ENCODE results near the gene PRPH2.
A peak's percentile ranks its signal among the peaks of the same experiment; 100 is the strongest.

PRPH2 gene, protein sequence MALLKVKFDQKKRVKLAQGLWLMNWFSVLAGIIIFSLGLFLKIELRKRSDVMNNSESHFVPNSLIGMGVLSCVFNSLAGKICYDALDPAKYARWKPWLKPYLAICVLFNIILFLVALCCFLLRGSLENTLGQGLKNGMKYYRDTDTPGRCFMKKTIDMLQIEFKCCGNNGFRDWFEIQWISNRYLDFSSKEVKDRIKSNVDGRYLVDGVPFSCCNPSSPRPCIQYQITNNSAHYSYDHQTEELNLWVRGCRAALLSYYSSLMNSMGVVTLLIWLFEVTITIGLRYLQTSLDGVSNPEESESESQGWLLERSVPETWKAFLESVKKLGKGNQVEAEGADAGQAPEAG

DNA sequence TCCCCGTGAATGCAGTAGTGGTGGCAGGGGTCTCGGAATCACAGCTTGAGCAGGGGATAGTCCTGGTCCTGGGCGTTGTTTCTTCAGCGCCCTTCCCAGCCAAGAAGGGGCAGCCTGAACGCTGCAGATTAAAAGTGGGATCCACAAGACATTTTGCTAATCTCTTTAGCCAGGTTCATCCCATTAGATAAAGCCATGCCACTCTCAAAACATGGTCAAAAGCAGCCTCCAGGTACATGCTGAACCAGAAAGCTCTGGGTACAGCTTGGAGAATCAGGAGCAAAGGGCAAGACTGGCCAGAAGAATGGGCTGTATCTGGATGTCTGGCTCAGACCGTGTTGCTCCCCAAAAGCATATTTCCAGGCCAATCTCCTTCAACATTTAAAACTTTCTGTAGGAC, at the start of gene PRPH2:
PRPH2 (minus strand) TSS at position 101 of the 400 bp plus-strand sequence. CDS start 263 bp downstream, outside the sequence.
- DNase-seq (ENCODE audit: insufficient read length, low spot score) = no peak
- no peak for FAIRE-seq

DNA sequence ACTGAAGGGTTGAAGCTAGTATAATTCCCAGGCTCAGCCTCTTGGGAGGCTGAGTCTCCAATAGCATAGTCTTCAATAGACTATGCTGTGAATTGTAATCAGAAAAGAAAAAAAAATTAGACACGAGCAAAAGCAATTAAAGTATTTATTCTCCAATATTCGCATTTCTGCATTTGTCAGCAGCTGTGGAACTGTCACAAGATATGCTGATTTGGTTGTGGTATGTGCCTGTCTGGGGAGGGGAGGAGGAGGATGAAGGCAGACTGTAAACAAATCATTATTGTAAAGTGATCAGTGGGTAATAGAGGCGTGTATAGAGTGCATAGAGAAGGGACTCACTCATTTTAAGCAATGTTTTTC, 49.3 kb upstream of the PRPH2 start:
- DNase-seq (ENCODE audit: insufficient read length, low spot score) = no peak

DNA sequence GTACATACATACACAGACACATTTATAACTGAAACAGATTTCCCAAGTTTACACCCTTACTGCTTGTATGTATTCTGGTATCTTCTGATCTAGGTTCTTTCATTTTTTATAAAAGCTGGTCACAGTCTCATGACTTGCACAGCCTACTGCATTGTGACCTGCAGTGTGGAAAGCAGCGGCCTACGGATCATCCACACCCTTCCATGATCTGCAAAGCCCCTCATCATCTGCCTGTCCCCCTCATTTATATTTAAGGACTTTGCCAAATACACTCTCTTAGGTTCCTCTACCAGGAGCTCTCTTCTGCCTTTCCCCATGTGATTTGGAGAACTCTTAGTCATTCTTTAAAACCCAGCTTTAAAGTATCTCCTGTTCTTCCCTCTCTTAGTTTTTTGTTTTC, 47.4 kb upstream of the PRPH2 start:
- DNase-seq (ENCODE audit: insufficient read length, low spot score) (no peak), FAIRE-seq (no peak)

More for the DNA sequence above, 49.3 kb upstream of the PRPH2 start:
- no peak for FAIRE-seq

DNA sequence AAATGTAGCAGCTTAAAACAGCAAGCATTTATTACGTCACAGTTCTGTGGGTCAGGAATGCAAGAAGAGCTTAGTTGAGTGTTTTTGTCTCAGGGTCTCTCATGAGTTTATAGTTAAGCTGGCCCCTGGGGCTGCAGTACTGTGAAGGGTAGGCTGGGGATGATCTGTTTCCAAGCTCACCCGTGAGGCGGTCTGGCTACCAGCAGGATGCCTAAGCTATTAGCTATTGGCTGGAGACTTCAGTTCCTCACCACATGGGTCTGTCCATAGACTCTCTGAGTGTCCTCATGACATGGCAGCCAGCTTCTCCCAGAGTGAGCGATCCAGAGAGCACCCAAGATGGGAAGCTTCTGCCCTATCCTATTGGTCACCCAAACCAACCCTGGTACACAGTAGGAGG, 46.7 kb upstream of the PRPH2 start:
- DNase-seq (ENCODE audit: insufficient read length, low spot score) (no peak), FAIRE-seq (no peak)

DNA sequence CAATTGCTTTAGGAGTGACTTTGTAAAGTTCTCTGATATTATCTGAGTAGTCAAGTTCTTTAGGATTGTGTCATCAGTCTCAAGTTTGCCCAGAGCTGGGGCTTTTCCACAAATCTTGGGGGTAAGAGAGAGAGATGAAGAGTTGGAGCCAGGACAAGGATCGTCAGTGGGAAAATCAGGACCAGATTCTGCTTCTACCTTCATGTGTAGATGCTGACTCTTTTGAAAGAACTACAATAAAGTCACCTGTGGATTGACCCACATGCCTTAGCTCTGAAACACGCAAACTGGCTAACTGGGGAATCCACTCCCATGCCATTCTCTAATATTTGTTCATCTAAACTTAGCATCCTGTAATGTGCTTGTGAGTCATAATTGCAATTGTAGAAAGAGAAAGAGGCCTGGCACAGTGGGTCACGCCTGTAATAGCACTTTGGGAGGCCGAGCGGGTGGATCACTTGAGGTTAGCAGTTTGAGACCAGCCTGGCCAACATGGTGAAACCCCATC, 43.8 kb upstream of the PRPH2 start:
- DNase-seq (ENCODE audit: insufficient read length, low spot score) = peak; percentile 23

DNA sequence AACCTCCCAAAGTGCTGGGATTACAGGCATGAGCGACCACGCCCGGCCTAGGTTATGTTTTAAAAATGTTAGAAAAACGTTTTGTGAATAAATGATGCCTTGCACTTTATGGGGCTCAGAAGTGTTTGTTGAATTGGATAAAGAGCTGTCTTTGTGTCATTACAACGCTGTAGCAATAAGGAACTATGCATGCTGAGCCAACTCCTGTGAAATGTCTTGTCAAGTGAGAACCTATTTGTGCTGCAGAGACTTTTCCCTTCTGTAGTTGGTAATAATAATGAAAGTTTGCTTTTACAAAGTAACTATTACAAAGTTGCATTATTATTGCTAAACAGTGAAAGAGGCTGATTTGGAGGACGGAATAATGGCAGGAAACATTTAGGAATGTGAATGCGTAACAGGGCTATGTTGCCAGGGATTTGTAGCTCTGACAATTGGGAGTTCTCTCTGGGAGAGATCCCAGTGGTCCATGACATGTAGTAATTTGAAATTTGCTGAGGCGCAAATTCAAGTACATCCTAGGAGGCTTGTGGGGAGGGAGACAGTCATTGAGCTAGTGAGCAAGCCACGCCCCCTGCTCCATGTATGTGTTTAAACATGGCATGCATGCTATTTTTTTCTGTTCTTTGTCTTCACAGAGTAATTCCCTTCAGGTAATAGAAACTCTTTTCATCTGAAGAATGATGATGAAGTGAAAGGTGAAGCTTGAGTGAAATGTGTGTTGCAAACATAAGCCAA, 42.7 kb upstream of the PRPH2 start:
- DNase-seq (ENCODE audit: insufficient read length, low spot score) (no peak), FAIRE-seq (no peak)

More for the DNA sequence above, 43.8 kb upstream of the PRPH2 start:
- peak; percentile 38 for FAIRE-seq

DNA sequence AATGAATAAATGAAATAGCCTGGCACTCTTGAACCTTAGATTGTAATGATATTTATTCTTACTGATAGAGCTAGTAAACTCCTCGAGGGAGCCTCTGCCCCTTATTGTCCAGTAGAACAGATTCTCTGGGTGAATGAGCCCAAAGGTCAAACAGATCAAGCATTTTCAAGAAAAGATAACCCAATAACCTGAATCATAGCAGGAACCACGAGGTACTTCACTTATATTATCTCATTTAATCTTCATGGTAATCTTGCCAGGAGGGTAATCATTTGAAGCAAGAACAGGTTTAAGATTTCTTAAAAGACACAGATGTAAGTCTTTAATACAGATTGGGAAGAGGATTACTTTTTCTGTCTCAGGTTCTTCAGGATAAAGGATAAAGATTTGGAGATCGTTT, 40.6 kb upstream of the PRPH2 start:
- DNase-seq (ENCODE audit: insufficient read length, low spot score) = no peak
- FAIRE-seq = no peak

DNA sequence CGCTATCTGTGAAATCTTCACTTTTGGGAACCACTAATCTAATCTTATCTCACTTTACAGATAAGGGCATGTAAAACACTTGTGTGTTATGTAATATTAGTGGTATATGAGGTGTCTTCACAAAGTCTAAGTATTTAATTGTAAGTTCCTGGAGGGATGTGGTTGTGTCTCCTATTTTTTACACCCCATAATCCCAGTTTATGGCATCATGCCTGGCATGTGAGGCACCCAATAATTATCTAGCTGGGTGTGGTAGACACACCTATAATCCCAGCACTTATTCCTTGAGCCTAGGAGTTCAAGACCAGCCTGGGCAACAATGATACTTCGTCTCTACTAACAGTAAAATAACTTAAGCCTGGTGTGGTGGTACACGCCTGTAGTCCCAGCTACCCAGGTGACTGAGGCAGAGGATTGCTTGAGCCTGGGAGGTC, 40.0 kb upstream of the PRPH2 start:
- DNase-seq (ENCODE audit: insufficient read length, low spot score) = no peak
- no peak for FAIRE-seq

DNA sequence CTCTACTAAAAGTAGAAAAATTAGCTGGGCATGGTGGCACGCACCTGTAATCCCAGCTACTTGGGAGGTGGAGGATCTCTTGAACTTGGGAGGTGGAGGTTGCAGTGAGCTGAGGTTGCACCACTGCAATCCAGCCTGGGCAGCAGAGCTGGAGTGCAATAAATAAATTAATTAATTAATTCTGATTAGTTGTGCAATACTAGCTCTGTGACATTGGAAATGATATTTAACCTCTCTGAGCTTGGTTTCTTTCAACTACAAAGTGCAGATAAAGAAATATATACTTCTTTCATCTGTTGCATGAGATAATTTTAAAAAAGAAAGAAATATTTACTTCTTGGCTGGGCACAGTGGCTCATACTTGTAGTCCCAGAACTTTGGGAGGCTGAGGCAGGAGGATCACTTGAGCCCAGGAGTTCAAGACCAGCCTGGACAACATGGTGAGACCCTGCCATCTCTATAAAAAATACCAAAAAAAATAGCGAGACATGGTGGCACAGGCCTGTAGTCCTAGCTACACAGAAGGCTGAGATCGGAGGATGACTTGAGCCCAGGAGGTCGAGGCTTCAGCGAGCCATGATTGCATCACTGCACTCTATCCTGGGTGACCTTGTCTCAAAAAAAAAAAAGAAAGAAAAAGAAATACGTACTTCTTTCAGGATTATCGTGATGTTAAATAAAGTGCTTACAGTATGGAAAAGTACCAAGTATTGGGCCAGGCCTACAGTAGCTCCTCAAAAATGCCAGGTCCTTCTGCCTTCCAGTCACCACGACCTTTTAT, 39.1 kb upstream of the PRPH2 start:
- FAIRE-seq = no peak

DNA sequence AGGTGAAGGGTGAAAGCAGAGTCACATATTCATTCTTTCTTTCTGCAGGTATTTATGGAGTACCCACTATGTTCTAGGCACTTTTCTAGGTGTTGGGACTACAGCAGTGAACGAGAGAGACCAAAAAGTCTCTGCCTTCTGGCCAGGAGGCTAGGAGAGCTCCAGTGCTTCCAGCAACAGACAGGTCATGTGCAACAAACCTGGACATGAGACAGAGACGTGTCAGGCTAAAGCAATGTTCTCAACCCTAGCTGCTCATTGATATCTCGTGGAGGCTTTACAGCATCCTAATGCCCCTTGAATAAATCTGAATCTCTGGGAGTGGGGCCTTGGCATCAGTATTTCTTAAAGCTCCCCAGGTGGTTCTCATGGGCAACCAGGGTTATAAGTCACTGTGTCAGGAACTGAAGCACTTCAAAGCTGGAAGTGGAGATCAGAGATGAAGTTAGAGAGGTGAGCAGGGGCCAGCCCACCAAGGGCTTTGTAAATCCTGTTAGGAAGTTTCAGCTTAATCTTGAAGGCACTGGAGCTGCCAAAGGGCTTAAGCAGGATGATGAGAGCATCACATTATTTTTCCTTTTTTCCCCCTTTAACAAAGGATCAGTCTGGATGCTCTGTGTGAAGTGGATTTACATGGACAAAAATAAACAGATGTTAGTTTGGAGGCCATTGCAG, 36.5 kb upstream of the PRPH2 start:
- FAIRE-seq (no peak), DNase-seq (ENCODE audit: insufficient read length, low spot score) (no peak)

More for the DNA sequence above, 39.1 kb upstream of the PRPH2 start:
- no peak for DNase-seq (ENCODE audit: insufficient read length, low spot score)

DNA sequence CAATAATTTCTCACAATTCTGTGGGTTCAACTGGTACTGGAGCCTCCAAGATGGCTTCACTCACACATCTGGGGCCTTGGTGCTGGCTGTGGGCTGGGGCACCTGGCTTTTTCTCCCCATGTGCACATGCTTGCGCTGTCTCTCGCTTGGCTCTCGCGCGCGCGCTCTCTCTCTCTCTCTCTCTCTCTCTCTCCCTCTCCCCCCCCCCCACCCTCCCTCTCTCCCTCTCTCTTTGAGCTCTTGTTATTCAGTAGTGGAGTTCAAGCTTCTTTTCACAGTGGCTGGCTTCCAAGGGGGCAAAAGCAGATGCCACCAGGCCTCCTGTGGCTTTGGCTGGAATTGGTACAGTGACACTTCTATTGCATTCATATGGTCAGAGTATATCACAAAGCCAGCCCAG, 34.3 kb upstream of the PRPH2 start:
- no peak for FAIRE-seq
- DNase-seq (ENCODE audit: insufficient read length, low spot score) = no peak

DNA sequence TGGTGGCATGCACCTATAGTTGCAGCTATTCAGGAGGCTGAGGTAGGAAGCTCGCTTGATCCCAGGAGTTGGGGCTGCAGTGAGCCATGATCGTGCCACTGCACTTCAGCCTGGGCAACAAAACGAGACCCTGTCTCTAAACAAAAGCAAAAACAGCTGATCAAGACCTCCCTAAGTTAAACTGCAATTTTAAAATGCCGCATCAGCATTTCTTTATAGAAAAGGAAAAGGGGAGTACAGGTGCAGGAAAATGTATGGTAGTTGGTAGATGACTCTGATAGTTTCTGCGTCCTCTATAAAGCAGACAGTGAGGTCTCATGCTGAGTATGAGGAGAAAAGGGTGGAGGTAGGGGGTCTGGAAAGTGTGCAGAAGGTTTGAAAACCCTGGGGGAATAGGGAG, 32.4 kb upstream of the PRPH2 start:
- no peak for DNase-seq (ENCODE audit: insufficient read length, low spot score)
- FAIRE-seq = no peak

DNA sequence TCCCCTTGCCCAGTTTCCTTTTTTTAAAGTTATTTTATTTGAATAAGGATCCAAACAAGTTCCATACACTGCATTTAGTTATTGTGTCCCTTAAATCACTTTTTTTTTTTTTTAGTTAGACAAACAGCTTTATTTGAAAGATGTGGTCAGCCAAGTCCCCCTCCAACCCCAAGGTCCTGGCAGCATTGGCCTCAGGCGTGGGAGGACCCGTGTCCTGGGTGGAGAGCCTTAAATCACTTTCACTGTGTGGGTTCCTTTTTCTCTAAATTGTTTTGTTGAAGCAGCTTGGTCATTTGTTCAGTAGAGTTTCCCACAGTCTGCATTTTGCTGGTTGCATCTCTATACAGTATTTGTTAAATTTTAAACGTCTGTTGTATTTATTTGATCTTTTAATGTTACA, 28.7 kb upstream of the PRPH2 start:
- FAIRE-seq (no peak), DNase-seq (ENCODE audit: insufficient read length, low spot score) (no peak)

DNA sequence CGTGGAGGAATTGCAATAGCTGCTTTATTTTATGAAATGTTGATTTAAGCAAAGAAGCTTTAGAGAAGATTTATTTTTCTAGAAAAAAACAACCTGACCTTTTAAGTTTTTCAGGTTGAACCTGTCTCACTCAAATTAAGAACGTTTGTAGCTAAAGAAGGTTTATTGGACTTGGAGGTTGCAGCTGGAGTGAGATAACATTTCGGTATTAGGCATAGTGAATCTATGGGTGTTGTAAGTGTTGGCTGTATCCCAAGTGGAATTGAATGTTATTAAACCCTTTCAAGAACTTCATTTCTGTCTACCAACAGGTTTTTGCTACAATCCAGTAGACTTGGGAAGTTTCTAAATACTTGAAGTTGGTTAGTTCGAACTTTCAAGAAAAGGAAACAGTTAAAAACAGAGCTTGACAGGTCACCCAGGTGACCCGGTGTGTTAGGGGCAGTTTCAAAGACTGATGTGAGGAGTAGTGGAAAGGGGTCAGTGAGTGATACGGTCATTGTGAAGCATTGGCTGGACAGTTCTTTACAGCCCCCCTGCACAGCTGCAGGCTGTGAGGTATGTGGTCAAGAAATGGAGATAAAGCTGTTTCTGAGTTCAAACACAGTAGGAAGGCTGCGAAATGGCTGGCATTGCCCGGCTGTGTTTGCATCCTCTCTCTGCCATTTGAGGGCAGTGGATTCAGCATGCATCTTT, 26.0 kb upstream of the PRPH2 start:
- FAIRE-seq = no peak
- no peak for DNase-seq (ENCODE audit: insufficient read length, low spot score)

DNA sequence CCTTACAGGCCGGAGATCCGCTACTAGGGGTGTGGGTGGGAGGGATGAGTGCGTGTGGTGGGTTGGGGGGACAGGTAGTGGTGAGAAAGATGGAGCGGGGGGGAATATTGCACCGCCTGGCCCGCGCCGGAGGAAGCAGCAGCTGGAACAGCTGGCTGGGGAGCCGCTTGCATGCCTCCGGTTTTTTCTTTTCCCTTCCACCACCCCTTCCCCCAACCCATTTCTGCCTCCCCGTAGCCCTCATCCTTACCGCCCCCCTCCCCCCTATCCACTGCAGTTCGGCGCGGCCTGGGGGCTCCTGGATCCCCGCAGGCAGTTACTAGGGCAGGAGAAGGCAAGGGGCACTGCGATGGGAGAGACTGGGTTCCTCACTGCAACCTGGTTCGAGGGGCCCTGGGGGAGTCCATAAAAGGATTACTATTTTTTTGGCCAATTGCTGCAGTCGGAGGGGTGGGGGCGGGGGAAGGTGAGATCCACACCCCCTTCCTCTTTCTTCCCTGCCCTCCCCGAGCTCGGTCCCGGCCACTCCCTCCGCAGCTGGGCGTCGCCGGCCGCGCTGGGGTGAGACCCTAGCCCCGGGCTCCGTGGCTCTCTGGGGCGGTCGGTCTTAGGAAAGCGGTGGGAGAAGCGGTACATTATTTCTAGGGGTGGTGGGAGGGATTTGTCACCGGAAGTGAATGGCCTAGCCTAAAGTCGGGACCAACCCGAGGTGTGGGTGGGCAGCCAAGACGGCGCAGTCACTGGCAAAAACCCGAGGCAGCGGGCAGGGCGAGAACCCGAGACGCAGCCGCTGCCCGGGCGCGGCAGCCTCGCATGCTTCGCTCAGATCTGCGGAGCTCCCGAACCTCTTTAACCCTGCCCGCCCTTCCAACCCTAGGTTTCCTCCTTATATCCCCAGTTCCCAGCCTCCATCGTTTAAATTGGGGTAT, 24.3 kb upstream of the PRPH2 start:
- FAIRE-seq (peak; percentile 88), DNase-seq (ENCODE audit: insufficient read length, low spot score) (peak; percentile 92)

DNA sequence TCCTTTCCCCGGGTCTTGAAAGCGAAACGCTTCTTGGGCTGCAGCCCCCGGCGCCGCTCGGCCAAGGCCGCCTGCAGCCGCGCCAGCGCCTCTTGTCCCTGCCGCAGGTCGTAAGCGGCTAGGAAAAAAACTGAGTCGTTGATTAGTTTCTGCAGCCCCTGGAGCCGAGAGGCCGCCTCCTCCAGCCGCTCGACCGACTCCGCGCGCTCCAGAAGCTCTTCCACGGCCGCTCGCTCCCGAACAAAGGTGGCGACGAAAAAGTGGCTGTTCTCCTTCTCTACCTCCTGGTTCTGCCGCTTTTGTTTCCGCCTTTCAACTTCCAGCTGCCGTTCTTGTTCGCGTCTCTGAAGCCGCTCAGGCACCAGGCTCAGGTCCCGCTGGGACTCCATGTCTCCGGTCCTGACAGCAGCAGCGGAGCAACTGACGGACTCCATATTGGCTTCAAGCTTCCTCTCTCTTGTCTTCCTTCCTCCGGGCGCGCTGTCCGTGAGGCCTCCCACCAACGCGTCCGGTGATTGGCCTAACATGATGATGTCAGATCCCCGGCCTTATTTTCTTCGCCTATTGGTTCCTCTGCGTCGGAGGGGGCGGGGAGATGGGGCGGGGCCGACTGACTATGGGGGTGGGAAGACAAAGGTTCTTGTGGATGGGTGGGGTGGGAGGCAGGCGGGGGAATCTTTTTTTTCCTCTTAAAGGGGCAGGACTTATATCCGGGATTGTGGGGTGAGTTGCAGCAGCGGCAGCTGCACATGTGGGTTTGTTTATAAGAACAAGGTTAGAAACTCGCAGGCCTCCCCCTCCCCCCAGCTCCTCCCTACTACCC, 23.5 kb upstream of the PRPH2 start, which contains the start of gene TBCC:
TBCC (minus strand) TSS at position 464 of the 823 bp plus-strand sequence; CDS start at position 434, 30 bp downstream.
- DNase-seq (ENCODE audit: insufficient read length, low spot score) (peak; percentile 99), FAIRE-seq (peak; percentile 42)

DNA sequence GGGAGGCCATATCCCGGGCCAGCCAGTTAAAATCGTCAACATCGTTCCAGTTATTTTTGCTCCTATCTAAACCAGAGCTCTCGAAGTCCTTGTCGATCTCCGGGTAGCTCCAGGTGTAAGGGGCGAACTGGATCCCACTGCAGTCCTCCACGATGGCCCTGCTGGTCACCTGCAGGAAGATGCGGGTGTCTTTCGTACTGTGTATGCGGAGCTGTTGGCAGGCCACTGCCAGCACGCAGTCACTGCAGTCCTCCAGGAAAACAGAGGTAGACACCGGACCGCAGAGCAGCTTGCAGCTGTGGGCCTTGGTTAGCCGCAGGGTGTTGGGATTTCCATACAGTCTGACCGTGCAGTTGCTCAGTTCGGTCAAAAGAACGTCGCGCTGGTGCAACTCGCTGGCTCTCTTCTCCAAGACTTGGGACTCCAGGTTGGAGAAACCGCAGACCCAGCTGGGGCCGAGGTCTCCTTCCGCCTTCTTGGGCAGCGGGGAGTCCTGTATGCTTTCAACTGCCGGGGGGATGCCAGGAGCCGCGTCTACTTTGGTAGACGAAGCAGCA, 22.8 kb upstream of the PRPH2 start:
- FAIRE-seq (no peak), DNase-seq (ENCODE audit: insufficient read length, low spot score) (no peak)
